ENCODE measurements around the gene EYS. TPM values are rescaled to one million over a fixed set of nuclear protein-coding genes. Genes with fewer than 3 reads are reported as not detected.

The EYS gene
- total RNA-seq, 2 experiments from 2014 or later = not detected

GRCh38 chr6:65186826-65187225 is 520.2 kb downstream of the EYS start:
- Mint-ChIP-seq H3K27ac (no peak overlapping the region), H3K4me1 (ENCODE audit: low read depth) (no peaks in the 10 kb centered on the region), H3K4me3 (no peak overlapping the region), H3K36me3 (ENCODE audit: low read depth) (no peaks in the 10 kb centered on the region), H3K27me3 (no peaks in the 10 kb centered on the region), H3K9me3 (peaks cover 6% of the 10 kb centered on the region)
- ChIA-PET POLR2A (no interaction called here), CTCF (no interaction called here)
- intact Hi-C loops (cut with DNase I, micrococcal nuclease) = no loop called here
- ATAC-seq (ENCODE audit: poor library complexity) = no peak
- Histone ChIP-seq H3K36me3 (ENCODE audit: insufficient read depth, low read length) (no peaks in the 10 kb centered on the region), H3K9me3 (ENCODE audit: control insufficient read depth in 1 of 2, insufficient read depth in 1 of 2, low read length in 2 of 2) (no peaks in the 10 kb centered on the region), H3K4me1 (ENCODE audit: insufficient read depth, low read length) (no peaks in the 10 kb centered on the region), H3K27me3 (ENCODE audit: control insufficient read depth in 1 of 2, insufficient read depth in 2 of 2, low read length in 2 of 2) (no peaks in the 10 kb centered on the region), H3K4me3 (ENCODE audit: low read length) (no peak overlapping the region), H3K27ac (ENCODE audit: low read depth in 1 of 2, low read length in 2 of 2) (no peak overlapping the region)
- no peak for TF ChIP-seq CTCF (IDR thresholded peaks at IDR 0.05)
- no peak for DNase-seq

- Histone ChIP-seq H3K27ac (ENCODE audit: low read depth in 1 of 2, low read length in 2 of 2) (no peak overlapping the region), H3K36me3 (ENCODE audit: insufficient read depth, low read length) (no peaks in the 10 kb centered on the region), H3K4me3 (ENCODE audit: low read length) (no peak overlapping the region), H3K27me3 (ENCODE audit: control insufficient read depth in 1 of 2, insufficient read depth in 2 of 2, low read length in 2 of 2) (no peaks in the 10 kb centered on the region), H3K9me3 (ENCODE audit: control insufficient read depth in 1 of 2, insufficient read depth in 1 of 2, low read length in 2 of 2) (no peaks in the 10 kb centered on the region), H3K4me1 (ENCODE audit: insufficient read depth, low read length) (no peaks in the 10 kb centered on the region)
- H3K27ac Mint-ChIP-seq = no peak overlapping the region
- H3K36me3 Mint-ChIP-seq (ENCODE audit: low read depth) = no peaks in the 10 kb centered on the region
- ChIA-PET CTCF (no interaction called here), POLR2A (no interaction called here)
- H3K9me3 Mint-ChIP-seq = peaks cover 8% of the 10 kb centered on the region
- no peaks in the 10 kb centered on the region for H3K4me1 Mint-ChIP-seq (ENCODE audit: low read depth)
- ATAC-seq (ENCODE audit: poor library complexity) (no peak), DNase-seq (no peak)
- intact Hi-C loops (cut with DNase I, micrococcal nuclease) = no loop called here
- TF ChIP-seq CTCF (IDR thresholded peaks at IDR 0.05) = no peak
- H3K27me3 Mint-ChIP-seq = no peaks in the 10 kb centered on the region
- no peak overlapping the region for H3K4me3 Mint-ChIP-seq
These were observed 524.3 kb downstream of the EYS start for GRCh38 chr6:65182681-65183080.

GRCh38 chr6:65170273-65170672 is 536.8 kb downstream of the EYS start:
- Mint-ChIP-seq H3K9me3 (peaks cover 9% of the 10 kb centered on the region), H3K4me1 (ENCODE audit: low read depth) (no peaks in the 10 kb centered on the region), H3K27ac (no peak overlapping the region), H3K27me3 (no peaks in the 10 kb centered on the region), H3K4me3 (no peak overlapping the region), H3K36me3 (ENCODE audit: low read depth) (no peaks in the 10 kb centered on the region)
- ATAC-seq (ENCODE audit: poor library complexity) = no peak
- ChIA-PET CTCF (no interaction called here), POLR2A (no interaction called here)
- Histone ChIP-seq H3K27ac (ENCODE audit: low read depth in 1 of 2, low read length in 2 of 2) (no peak overlapping the region), H3K4me1 (ENCODE audit: insufficient read depth, low read length) (no peaks in the 10 kb centered on the region), H3K4me3 (ENCODE audit: low read length) (no peak overlapping the region), H3K9me3 (ENCODE audit: control insufficient read depth in 1 of 2, insufficient read depth in 1 of 2, low read length in 2 of 2) (peaks cover 0 to 3% of the 10 kb centered on the region in 2 experiments), H3K27me3 (ENCODE audit: control insufficient read depth in 1 of 2, insufficient read depth in 2 of 2, low read length in 2 of 2) (no peaks in the 10 kb centered on the region), H3K36me3 (ENCODE audit: insufficient read depth, low read length) (no peaks in the 10 kb centered on the region)
- no peak for TF ChIP-seq CTCF (IDR thresholded peaks at IDR 0.05)
- DNase-seq = no peak
- intact Hi-C loops (cut with DNase I, micrococcal nuclease) = no loop called here
